Stomach smooth muscle (tissue), 2 donors: ENCODE measurements around the gene EXOC4.

ENCODE experiments used
- H3K27ac ChIP-seq: one replicate; pipeline ENCODE4 v1.7.0; 2013; ENCODE audit warnings: mild to moderate bottlenecking, low read length, inconsistent platforms
- H3K27me3 ChIP-seq, 2 donors: one replicate each; pipeline ENCODE4 v1.7.0; 2013; ENCODE audit warnings: low read length in 2 of 2; ENCODE audit not compliant: insufficient read depth in 2 of 2, control insufficient read depth in 1 of 2
- H3K36me3 ChIP-seq, 2 donors: one replicate each; pipeline ENCODE4 v1.7.0; 2013; ENCODE audit warnings: low read length in 2 of 2; ENCODE audit not compliant: control insufficient read depth in 2 of 2, insufficient read depth in 2 of 2
- H3K4me1 ChIP-seq: one replicate; pipeline ENCODE4 v1.7.0; 2013; ENCODE audit warnings: low read length; ENCODE audit not compliant: control insufficient read depth, insufficient read depth
- H3K4me3 ChIP-seq, 2 donors: one replicate each; pipeline ENCODE4 v1.7.0; 2013; ENCODE audit warnings: low read length in 2 of 2
- H3K9ac ChIP-seq, 2 donors: one replicate each; pipeline ENCODE4 v1.7.0; 2013; ENCODE audit warnings: low read length in 2 of 2, mild to moderate bottlenecking in 1 of 2
- H3K9me3 ChIP-seq, 2 donors: one replicate each; pipeline ENCODE4 v1.7.0; 2013; ENCODE audit warnings: low read length in 2 of 2; ENCODE audit not compliant: control insufficient read depth in 2 of 2
- donor health status: healthy.
- donor health status: Pancreatic carcinoma.

EXOC4 gene

DNA sequence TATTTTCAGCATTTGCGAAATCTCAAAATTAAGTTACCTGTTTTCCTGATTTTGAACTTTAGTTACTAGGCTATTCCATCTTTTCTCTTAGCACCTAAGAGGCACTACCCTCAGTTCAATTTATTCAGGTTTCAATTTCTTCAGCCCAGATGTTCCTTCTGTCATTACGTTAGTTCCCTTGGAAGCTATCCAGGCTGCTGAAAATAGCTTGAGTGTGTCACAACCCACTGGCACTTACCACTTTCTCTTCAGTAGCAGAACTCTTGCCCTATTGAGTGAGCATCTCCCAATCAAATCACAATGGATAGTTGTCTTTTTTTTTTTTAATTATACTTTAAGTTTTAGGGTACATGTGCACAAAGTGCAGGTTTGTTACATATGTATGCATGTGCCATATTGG is 541.6 kb downstream of the EXOC4 start:
- no peak overlapping the region for H3K4me3 ChIP-seq
- H3K4me1 ChIP-seq: no peaks in the 10 kb centered on the region
- H3K27ac ChIP-seq: no peak overlapping the region
- no peaks in the 10 kb centered on the region for H3K9me3 ChIP-seq
- no peaks in the 10 kb centered on the region for H3K27me3 ChIP-seq
- no peaks in the 10 kb centered on the region for H3K36me3 ChIP-seq
- H3K9ac ChIP-seq: no peak overlapping the region

DNA sequence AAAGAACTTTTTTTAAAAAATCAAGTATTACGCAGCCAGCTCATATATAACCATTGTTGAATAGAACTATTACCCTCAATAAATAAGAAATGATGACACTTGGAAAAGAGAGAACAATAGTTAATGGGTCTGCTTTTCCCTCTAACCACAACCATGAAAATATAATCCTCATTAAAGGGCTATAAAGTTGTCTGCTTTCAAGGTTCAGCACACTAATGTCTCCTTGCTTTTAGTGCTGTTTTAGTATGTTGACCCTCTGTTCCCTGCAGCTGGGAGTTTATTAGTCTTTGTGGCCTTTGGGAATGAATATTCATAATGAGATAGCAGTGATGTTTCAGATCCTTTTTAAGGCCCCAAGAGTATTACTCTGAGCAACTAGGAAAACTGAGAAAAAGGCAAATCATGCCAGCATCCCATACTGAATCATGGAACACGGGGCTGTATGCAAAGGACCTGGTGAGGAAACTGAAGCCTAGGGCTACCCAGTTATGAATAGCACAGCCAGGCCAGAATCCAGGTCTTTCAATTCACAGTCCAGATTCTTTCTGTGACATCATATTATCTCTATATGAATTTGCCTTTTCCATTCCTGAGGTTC is 542.3 kb downstream of the EXOC4 start:
- Histone ChIP-seq H3K9me3 (no peaks in the 10 kb centered on the region), H3K27me3 (no peaks in the 10 kb centered on the region), H3K9ac (no peak overlapping the region), H3K4me3 (no peak overlapping the region), H3K27ac (no peak overlapping the region), H3K36me3 (no peaks in the 10 kb centered on the region), H3K4me1 (no peaks in the 10 kb centered on the region)

DNA sequence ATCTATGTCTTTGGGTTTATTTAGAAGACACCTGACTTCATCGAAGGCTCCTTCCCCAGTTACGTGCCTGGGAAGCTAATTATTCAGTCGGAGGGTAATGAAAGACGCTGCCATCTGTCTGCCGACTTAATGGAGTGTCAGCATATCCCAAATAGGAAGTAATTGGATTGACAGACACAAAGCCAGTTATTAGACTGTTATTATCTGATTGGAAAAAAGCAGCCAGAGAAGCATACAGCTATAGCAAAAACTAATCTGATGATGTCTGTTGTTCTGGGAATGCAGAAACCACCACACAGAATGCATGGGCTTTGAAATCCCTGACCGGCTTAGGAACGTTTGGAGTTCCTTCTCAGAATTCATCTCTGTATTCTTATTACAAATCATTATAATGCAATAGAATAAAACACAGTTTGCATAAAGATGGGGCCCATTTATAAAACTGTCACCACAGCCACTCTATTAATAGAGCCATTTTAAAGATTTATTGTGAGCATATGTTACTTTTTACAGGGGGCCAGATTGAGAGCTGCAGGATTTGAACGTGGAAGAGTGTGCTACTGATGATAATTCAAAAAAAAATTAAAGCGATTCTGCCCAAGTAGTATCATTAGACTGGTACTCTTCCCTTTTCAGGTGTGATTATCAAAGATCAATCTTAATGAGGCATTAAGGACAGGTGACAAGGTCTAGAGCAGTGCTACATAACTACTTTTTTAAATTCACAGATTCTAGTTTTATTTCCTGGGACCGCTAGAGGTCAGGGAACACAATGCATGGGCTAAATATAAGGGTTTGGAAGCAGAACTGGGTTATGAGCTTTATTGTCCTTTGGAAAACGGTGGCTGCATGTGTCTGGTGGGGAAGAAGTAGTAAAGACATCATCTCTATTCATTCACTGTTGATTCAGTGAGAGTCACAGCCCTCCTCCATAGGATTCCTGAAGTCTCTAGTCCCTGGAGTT is 544.2 kb downstream of the EXOC4 start:
- H3K4me3 ChIP-seq: no peak overlapping the region
- no peaks in the 10 kb centered on the region for H3K9me3 ChIP-seq
- H3K4me1 ChIP-seq: no peaks in the 10 kb centered on the region
- no peak overlapping the region for H3K27ac ChIP-seq
- H3K9ac ChIP-seq: no peak overlapping the region
- H3K36me3 ChIP-seq: no peaks in the 10 kb centered on the region
- no peaks in the 10 kb centered on the region for H3K27me3 ChIP-seq

DNA sequence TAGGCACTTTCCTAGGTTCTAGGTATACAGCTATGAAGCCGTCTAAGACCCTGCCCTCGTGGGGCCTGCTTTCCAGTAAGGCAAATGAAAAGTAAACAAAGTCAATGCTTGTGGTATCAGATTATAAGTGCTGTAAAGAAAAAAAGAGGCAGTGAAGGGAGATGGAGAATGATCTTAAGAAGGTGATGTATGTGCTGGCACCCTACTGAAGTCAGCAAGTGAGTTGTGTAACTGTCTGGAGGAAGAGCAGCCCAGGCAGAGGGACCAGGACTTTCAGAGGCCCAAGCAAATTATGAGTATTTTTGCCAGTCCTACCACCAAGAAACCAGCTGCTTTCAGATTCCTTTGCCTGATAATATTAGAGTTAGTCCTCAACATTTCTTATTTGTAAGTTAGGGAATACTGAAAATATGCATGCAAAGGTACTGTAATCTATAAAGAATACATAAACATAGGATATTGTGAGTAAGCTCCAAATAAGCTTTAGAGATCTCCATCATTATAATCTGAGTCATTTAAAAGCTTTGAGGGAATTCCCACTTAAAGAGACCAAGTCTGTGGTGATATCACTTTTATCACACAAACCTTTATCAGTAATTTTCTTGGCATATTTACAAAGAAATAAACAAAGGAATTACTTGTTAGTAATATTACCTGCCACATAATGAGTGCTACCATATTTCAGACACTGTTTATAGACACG is 545.1 kb downstream of the EXOC4 start:
- H3K27me3 ChIP-seq: no peaks in the 10 kb centered on the region
- no peak overlapping the region for H3K27ac ChIP-seq
- H3K9ac ChIP-seq: no peak overlapping the region
- no peaks in the 10 kb centered on the region for H3K36me3 ChIP-seq
- H3K4me3 ChIP-seq: no peak overlapping the region
- H3K9me3 ChIP-seq: no peaks in the 10 kb centered on the region
- no peaks in the 10 kb centered on the region for H3K4me1 ChIP-seq

DNA sequence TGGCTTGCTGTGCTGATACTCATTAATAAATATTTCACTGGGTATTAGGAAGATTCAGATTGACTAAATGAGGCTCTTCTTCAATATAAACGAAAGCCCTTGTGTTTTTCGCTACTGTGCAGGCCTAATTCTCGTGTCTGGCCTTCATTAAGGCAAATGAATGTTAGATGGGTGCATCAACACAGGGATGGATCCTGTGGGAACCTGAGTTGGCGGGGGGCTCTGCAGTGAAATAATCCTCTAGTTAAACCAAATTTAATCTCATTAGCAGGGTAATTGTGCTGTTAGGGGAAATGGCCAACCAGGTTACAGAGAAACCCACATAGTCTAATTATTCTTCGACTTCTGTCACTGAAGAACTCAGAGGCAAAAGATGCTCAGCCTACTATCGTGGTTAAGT is 548.5 kb downstream of the EXOC4 start:
- no peaks in the 10 kb centered on the region for H3K36me3 ChIP-seq
- H3K27me3 ChIP-seq: no peaks in the 10 kb centered on the region
- no peak overlapping the region for H3K4me3 ChIP-seq
- no peak overlapping the region for H3K9ac ChIP-seq
- H3K9me3 ChIP-seq: no peaks in the 10 kb centered on the region
- no peak overlapping the region for H3K27ac ChIP-seq
- no peaks in the 10 kb centered on the region for H3K4me1 ChIP-seq

DNA sequence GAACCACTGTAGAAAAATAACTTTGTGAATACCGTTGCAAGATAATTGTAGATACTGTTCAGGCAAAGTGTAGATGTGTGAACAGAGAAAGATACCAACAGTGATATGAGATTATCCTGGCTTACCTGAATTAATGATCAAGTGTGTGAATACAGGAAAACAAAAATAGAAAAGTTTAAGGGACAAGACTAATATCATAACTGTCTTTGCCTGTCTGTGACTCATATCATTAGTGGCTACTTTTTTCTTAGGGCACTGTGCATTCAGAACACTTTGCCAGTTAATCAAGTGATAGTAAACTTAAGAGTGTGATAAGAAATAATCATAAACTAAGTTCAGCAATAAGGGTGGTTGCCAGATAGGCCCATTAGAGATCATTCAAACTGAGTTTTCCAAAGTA is 551.2 kb downstream of the EXOC4 start:
- Histone ChIP-seq H3K27me3 (no peaks in the 10 kb centered on the region), H3K9ac (no peak overlapping the region), H3K4me3 (no peak overlapping the region), H3K9me3 (no peaks in the 10 kb centered on the region), H3K4me1 (no peaks in the 10 kb centered on the region), H3K36me3 (no peaks in the 10 kb centered on the region), H3K27ac (no peak overlapping the region)

DNA sequence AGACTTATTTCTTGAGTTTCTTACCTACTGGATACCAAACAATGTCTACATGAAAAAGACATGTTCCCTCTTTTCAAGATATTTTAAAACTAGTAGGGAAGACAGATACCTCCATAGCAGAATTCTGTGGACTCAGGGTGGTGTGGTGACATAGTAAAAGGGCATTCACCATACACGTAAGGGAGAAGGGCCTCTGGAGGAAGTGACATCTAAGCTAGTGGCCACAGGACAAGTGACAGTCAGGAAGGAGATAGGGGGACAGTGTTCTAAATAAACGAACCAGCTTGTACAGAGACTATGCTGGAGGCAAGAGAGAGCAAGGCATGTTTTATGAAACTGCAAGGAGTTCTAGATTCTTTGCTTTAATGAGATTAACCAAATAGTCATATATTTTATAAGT is 552.5 kb downstream of the EXOC4 start:
- Histone ChIP-seq H3K4me1 (no peaks in the 10 kb centered on the region), H3K27ac (no peak overlapping the region), H3K9me3 (no peaks in the 10 kb centered on the region), H3K9ac (no peak overlapping the region), H3K4me3 (no peak overlapping the region), H3K36me3 (no peaks in the 10 kb centered on the region), H3K27me3 (no peaks in the 10 kb centered on the region)

DNA sequence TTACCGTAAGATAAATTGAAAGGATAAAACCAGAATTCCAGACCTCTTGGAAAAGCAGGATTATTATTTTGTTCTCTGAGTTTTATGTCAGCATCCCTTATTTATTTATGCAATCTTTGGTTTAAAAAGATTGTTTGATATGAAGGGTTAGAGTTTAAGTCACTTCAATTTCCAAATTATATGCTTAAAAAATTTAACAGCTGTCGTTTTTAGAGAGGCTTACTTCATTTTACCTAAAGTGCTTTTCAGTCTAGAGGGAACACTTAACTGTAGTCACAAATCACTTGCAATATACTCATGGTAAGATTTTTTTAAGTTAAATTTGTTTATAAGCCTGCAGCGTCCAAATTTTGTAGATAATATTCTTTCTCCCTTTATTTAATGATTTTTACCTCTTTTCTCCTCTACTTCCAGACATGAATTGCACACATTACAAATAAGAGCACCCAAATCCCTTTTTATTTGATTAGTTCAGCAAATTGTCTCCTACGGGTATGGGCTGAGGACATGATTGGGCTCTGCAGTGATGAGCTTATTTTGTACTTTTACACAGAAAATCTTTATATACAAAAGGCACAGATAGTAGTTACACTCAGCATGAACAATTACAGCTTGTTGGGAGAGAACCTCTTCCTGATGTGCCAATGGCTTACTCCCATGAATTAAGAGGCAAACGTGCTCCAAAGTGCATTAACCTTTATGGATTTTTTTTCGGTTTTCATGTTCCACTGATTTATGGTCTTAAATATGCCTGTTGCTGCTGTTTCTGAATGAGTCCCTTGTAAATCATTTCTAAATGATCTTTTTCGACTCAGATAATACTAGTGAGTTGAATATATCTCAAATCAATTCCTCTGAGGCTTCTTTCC is 555.0 kb downstream of the EXOC4 start:
- Histone ChIP-seq H3K9me3 (no peaks in the 10 kb centered on the region), H3K27me3 (no peaks in the 10 kb centered on the region), H3K27ac (no peak overlapping the region)

DNA sequence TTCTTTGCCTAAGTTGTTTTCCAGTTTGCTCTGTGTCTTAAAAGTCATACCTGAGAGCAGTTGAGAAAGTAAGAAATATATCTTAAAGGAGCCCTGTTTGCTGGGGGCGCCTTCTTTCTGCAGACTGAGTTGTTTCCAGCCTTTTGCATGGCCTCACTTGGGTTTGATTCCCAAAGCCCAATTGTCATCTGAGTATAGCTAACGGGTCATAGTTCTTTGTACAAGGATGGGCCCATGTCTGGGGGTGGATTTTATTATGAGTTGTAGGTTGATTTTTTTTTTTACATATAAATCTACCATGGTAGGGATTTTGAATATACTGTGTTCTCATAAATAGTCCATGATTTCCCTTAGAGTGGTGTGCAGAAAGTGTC is 555.6 kb downstream of the EXOC4 start:
- Histone ChIP-seq H3K4me1 (no peaks in the 10 kb centered on the region), H3K27me3 (no peaks in the 10 kb centered on the region), H3K36me3 (no peaks in the 10 kb centered on the region), H3K9me3 (no peaks in the 10 kb centered on the region), H3K27ac (no peak overlapping the region), H3K4me3 (no peak overlapping the region), H3K9ac (no peak overlapping the region)

More for the DNA sequence above, 555.0 kb downstream of the EXOC4 start:
- H3K36me3 ChIP-seq: no peaks in the 10 kb centered on the region
- H3K4me3 ChIP-seq: no peak overlapping the region
- no peak overlapping the region for H3K9ac ChIP-seq
- no peaks in the 10 kb centered on the region for H3K4me1 ChIP-seq

DNA sequence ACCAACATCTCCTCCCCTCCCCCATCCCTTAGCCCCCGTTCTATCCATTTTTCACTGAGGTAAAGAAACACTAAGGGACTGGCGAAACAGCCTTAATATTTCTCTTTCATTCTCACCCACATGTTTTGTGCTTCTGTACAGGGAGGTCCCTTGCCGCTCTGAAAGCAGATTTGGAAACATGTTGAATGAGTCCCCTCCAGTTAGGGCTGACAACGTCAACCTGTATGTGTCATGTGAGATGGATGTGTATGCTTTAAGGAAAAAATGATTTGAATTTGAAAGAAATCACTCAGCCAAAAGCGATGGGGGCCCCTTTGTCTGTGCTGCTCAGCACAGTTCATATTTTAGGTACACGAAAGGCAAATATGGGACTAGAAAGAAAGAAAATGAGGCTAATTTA is 560.0 kb downstream of the EXOC4 start:
- Histone ChIP-seq H3K9me3 (no peaks in the 10 kb centered on the region), H3K27ac (no peak overlapping the region), H3K27me3 (no peaks in the 10 kb centered on the region), H3K4me3 (no peak overlapping the region), H3K9ac (no peak overlapping the region), H3K4me1 (no peaks in the 10 kb centered on the region), H3K36me3 (peaks cover 0 to 3% of the 10 kb centered on the region in 2 donors)
